HCT116 (cell line): Measurements from ENCODE around the gene PIGN. TPM values are rescaled to one million over a fixed set of nuclear protein-coding genes. Genes with fewer than 3 reads are reported as not detected.

Source experiments
- ATAC-seq: fragments of 200-7000 bp; cut with Tn5 transposase; 2 replicates; pipeline ENCODE4 v1.9.1; 2020; ENCODE audit warnings: mild to moderate bottlenecking, moderate library complexity
- BruUV-seq: library from RNA; stranded (reverse); fragments of 400-500 nt; replicated peaks from 2 replicates; lab custom pipeline; 2021; lab: Mats Ljungman, UMichigan
- CTCF ChIA-PET: fragments of 300-600 bp; sonication (Branson Sonifier 250); formaldehyde crosslinking; loops from one replicate; lab custom pipeline; 2021; ENCODE audit warnings: antibody characterized with exemption; lab: Charles Lee
- POLR2A ChIA-PET: fragments of 300-600, 350-600 bp; sonication (Branson Sonifier 250); formaldehyde crosslinking; loops from one replicate; lab custom pipeline; 2021; ENCODE audit warnings: antibody characterized with exemption; lab: Charles Lee
- RAD21 ChIA-PET, 2 experiments: fragments of 300-600 bp; sonication (Branson Sonifier 250); formaldehyde crosslinking; loops; one replicate each; lab custom pipeline; 2023; ENCODE audit warnings: low total read pairs in 2 of 2; ENCODE audit not compliant: uncharacterized antibody in 2 of 2, unreplicated experiment in 2 of 2, low non-redundant PET in 1 of 2; lab: Charles Lee
- DNase-seq: peaks from one replicate; pipeline ENCODE4 v3.0.0-alpha.2; 2010; ENCODE audit warnings: low read depth, low spot score
- H2AFZ ChIP-seq: fragments of 200-600 bp; shearing (Covaris generic), sonication (generic); 2 replicates; pipeline ENCODE4 v1.6.1; 2017; ENCODE audit warnings: low read depth, mixed run types, mixed read lengths, antibody characterized with exemption, low read length; ENCODE audit not compliant: poor library complexity, severe bottlenecking
- H3K27ac ChIP-seq: 2 replicates; pipeline ENCODE4 v1.5.1; 2012; ENCODE audit warnings: low read depth, low read length
- H3K27me3 ChIP-seq: fragments of 200-600 bp; sonication (generic); 2 replicates; pipeline ENCODE4 v1.6.1; 2016; ENCODE audit warnings: mixed run types, low read length, mixed read lengths; ENCODE audit not compliant: insufficient read depth
- H3K36me3 ChIP-seq, 2 experiments: fragments of 200-500 bp in 1 of 2; fragments of 200-600 bp in 1 of 2; sonication (Bioruptor generic) in 1 of 2; sonication (generic) in 1 of 2; 2 replicates each; pipeline versions ENCODE4 v1.5.1 to v1.6.1; 2014 to 2016; ENCODE audit warnings: low read length in 2 of 2, inconsistent platforms in 1 of 2, mixed read lengths in 1 of 2, mixed run types in 1 of 2; ENCODE audit not compliant: insufficient read depth in 2 of 2, control insufficient read depth in 1 of 2
- H3K4me1 ChIP-seq, 2 experiments: fragments of 200-600 bp in 1 of 2; sonication (generic) in 1 of 2; 2 replicates each; pipeline versions ENCODE4 v1.5.1 to v1.6.1; 2012 to 2017; ENCODE audit warnings: low read length in 2 of 2, inconsistent platforms in 1 of 2, mild to moderate bottlenecking in 1 of 2, mixed read lengths in 1 of 2, mixed run types in 1 of 2, moderate library complexity in 1 of 2; ENCODE audit not compliant: insufficient read depth in 2 of 2, control insufficient read depth in 1 of 2
- H3K4me2 ChIP-seq: fragments of 200-600 bp; sonication (generic); 2 replicates; pipeline ENCODE4 v1.6.1; 2017; ENCODE audit warnings: mixed run types, low read length, mixed read lengths
- H3K4me3 ChIP-seq, 2 experiments: fragments of 200-600 bp in 1 of 2; sonication (generic) in 1 of 2; replicated peaks in 1 of 2; 2 replicates each; pipeline ENCODE4 v1.5.1; 2011 to 2016; ENCODE audit warnings: low read length in 2 of 2, control low read depth in 1 of 2, low read depth in 1 of 2, mild to moderate bottlenecking in 1 of 2, mixed read lengths in 1 of 2, mixed run types in 1 of 2
- H3K79me2 ChIP-seq: fragments of 200-600 bp; sonication (generic); 2 replicates; pipeline ENCODE4 v1.6.1; 2017; ENCODE audit warnings: mild to moderate bottlenecking, mixed run types, low read length, moderate library complexity, mixed read lengths; ENCODE audit not compliant: insufficient read depth
- H3K9ac ChIP-seq: fragments of 200-600 bp; sonication (generic); 2 replicates; pipeline ENCODE4 v1.6.1; 2016; ENCODE audit warnings: low read length, mixed read lengths
- H3K9me2 ChIP-seq: fragments of 200-600 bp; sonication (generic), shearing (Covaris generic); 2 replicates; pipeline ENCODE4 v1.6.1; 2017; ENCODE audit warnings: mixed run types, mild to moderate bottlenecking, moderate library complexity; ENCODE audit not compliant: insufficient read depth
- H3K9me3 ChIP-seq, 2 experiments: fragments of 200-500 bp in 1 of 2; fragments of 200-600 bp in 1 of 2; sonication (Bioruptor generic) in 1 of 2; sonication (generic) in 1 of 2; 2 replicates each; pipeline ENCODE4 v1.6.1; 2014 to 2017; ENCODE audit warnings: low read length in 2 of 2, mixed read lengths in 2 of 2, inconsistent platforms in 1 of 2, low read depth in 1 of 2, mild to moderate bottlenecking in 1 of 2, mixed run types in 1 of 2, moderate library complexity in 1 of 2; ENCODE audit not compliant: control insufficient read depth in 1 of 2, insufficient read depth in 1 of 2
- H4K20me1 ChIP-seq: fragments of 200-600 bp; sonication (generic), shearing (Covaris generic); 2 replicates; pipeline ENCODE4 v1.6.1; 2017; ENCODE audit warnings: mixed run types, mild to moderate bottlenecking, moderate library complexity; ENCODE audit not compliant: insufficient read depth
- CBX3 ChIP-seq: IDR thresholded peaks from 2 replicates; pipeline ENCODE4 v1.6.1; 2012; ENCODE audit warnings: low read depth
- EGR1 ChIP-seq: IDR thresholded peaks from 2 replicates; pipeline ENCODE4 v1.6.1; 2012; ENCODE audit warnings: low read depth
- REST ChIP-seq: IDR thresholded peaks from 2 replicates; pipeline ENCODE4 v1.6.1; 2012; ENCODE audit warnings: low read depth
- SP1 ChIP-seq: IDR thresholded peaks from 2 replicates; pipeline ENCODE4 v1.6.1; 2012; ENCODE audit warnings: low read depth
- TCF7L2 ChIP-seq: IDR thresholded peaks from 2 replicates; pipeline ENCODE4 v1.7.0; 2011; ENCODE audit warnings: borderline replicate concordance, inconsistent platforms; ENCODE audit not compliant: insufficient read depth, insufficient read length; ENCODE audit errors: extremely low read depth
- ZNF274 ChIP-seq: fragments of 200-500 bp; sonication (Bioruptor generic); IDR thresholded peaks from 2 replicates; pipeline ENCODE4 v1.6.1; 2014; ENCODE audit warnings: mild to moderate bottlenecking, low read depth, low read length, inconsistent platforms
- intact Hi-C: fragments of 100-400 bp; cut with micrococcal nuclease; formaldehyde crosslinking; loops from 2 replicates; pipeline ENCODE4 v1.10.0; 2022
- total RNA-seq: library from RNA; stranded (reverse); gene quantifications from one replicate; pipeline ENCODE4 v1.2.1, GENCODE V29; 2021; ENCODE audit not compliant: unreplicated experiment

Gene PIGN
- total RNA-seq, 1 experiment from 2014 or later, result 12.2 TPM

GRCh38 chr18:62179213-62179612, 7.6 kb downstream of the PIGN start (continued):
- TF ChIP-seq REST, result no peak
- TF ChIP-seq SP1, result no peak
- no peak for TF ChIP-seq CBX3
- no peak for TF ChIP-seq EGR1
- TF ChIP-seq TCF7L2, result no peak
- TF ChIP-seq, all 23 proteins: peak for 0

- no peak overlapping the region for H3K4me3 ChIP-seq
- ChIA-PET CTCF (no interaction called here), RAD21 (no interaction called here), POLR2A (no interaction called here)
- no peak overlapping the region for H3K9ac ChIP-seq
- H3K4me1 ChIP-seq, result no peaks in the 10 kb centered on the region
- H3K9me2 ChIP-seq, result no peaks in the 10 kb centered on the region
- no peaks in the 10 kb centered on the region for H4K20me1 ChIP-seq
- no TSS peak for BruUV-seq
- intact Hi-C loops, result no loop called here
- no peak overlapping the region for H3K4me2 ChIP-seq
- no peak for ATAC-seq
- no peaks in the 10 kb centered on the region for H3K27me3 ChIP-seq
- no peak for DNase-seq
- no peaks in the 10 kb centered on the region for H3K36me3 ChIP-seq
- H2AFZ ChIP-seq, result no peak overlapping the region
- no peaks in the 10 kb centered on the region for H3K9me3 ChIP-seq
- peaks cover 3% of the 10 kb centered on the region; the same call in 1 of the 2 replicates for H3K79me2 ChIP-seq
- TF ChIP-seq ZNF274 (no peak), SP1 (no peak)
- no peak overlapping the region for H3K27ac ChIP-seq
Observed at GRCh38 chr18:62177271-62177670, 9.6 kb downstream of the PIGN start.
